OCI-LY1 (cell line): ENCODE data around the gene METRN.

Experiments
- CTCF ChIP-seq: fragments of 200-600 bp; sonication (generic), shearing (Covaris generic); IDR thresholded peaks from 2 replicates; pipeline ENCODE4 v1.5.1; 2017; ENCODE audit warnings: mild to moderate bottlenecking, antibody characterized with exemption, low read length, moderate library complexity, mixed read lengths
- EZH2 ChIP-seq: fragments of 200-600 bp; sonication (generic), shearing (Covaris generic); IDR thresholded peaks from 2 replicates; pipeline ENCODE4 v1.8.0; 2017; ENCODE audit warnings: borderline replicate concordance, mixed run types, mild to moderate bottlenecking, antibody characterized with exemption, low read length, moderate library complexity, mixed read lengths

- TF ChIP-seq CTCF: peak; percentile 84
- no peak for TF ChIP-seq EZH2
Observed at GRCh38 chr16:733382-734207, 18.7 kb downstream of the METRN start.
